Kidney (tissue), 14 donors: Measurements from ENCODE around the gene CCDC12. TPM values are rescaled to one million over a fixed set of nuclear protein-coding genes. Genes with fewer than 3 reads are reported as not detected.
A peak's percentile ranks its signal among the peaks of the same experiment; 100 is the strongest.

Experiments used
- DNase-seq, 5 donors: peaks; one replicate each; pipeline ENCODE4 v3.0.0-alpha.2; 2013 to 2020
- FAIRE-seq: peaks from 2 replicates; lab custom pipeline; 2012; peaks lifted over from hg19 to GRCh38; lab: Jason Lieb, UNC
- H3K27ac ChIP-seq, 2 donors: one replicate each; pipeline ENCODE4 v1.7.0; 2013; ENCODE audit warnings: low read depth in 2 of 2, low read length in 2 of 2, inconsistent platforms in 1 of 2
- H3K27me3 ChIP-seq: one replicate; pipeline ENCODE4 v1.7.1; 2013; ENCODE audit warnings: low read length, inconsistent platforms; ENCODE audit not compliant: control insufficient read depth, insufficient read depth
- H3K36me3 ChIP-seq, 3 donors: one replicate each; pipeline versions ENCODE4 v1.7.0 to v1.7.1; 2013; ENCODE audit warnings: low read length in 3 of 3, control low read depth in 1 of 3, inconsistent platforms in 1 of 3; ENCODE audit not compliant: insufficient read depth in 3 of 3, control insufficient read depth in 2 of 3
- H3K4me1 ChIP-seq, 3 donors: one replicate each; pipeline versions ENCODE4 v1.7.0 to v1.7.1; 2013; ENCODE audit warnings: low read length in 3 of 3, inconsistent platforms in 1 of 3, low read depth in 1 of 3; ENCODE audit not compliant: control insufficient read depth in 2 of 3, insufficient read depth in 2 of 3
- H3K4me3 ChIP-seq, 3 donors: one replicate each; pipeline versions ENCODE4 v1.7.0 to v1.8.1; 2013; ENCODE audit warnings: low read length in 3 of 3, control low read depth in 1 of 3, inconsistent platforms in 1 of 3
- H3K9ac ChIP-seq, 3 donors: one replicate each; pipeline versions ENCODE4 v1.7.0 to v1.7.1; 2013; ENCODE audit warnings: low read length in 3 of 3, control low read depth in 1 of 3, inconsistent platforms in 1 of 3
- H3K9me3 ChIP-seq, 3 donors: one replicate each; pipeline versions ENCODE4 v1.7.0 to v1.7.1; 2013; ENCODE audit warnings: low read length in 3 of 3, control low read depth in 1 of 3, inconsistent platforms in 1 of 3; ENCODE audit not compliant: control insufficient read depth in 2 of 3, insufficient read depth in 1 of 3
- CTCF ChIP-seq: IDR thresholded peaks from 3 replicates; pipeline ENCODE4 v1.5.1; 2012; ENCODE audit warnings: mild to moderate bottlenecking, moderate library complexity, borderline replicate concordance; ENCODE audit not compliant: insufficient read depth; ENCODE audit errors: extremely low read depth
- intact Hi-C: fragments of 100-400 bp; cut with DNase I; formaldehyde crosslinking; loops from one replicate; pipeline ENCODE4 v1.11.1; 2022
- polyA plus RNA-seq: library from polyadenylated mRNA; stranded (reverse); fragments of 350-450 nt; fragmentation: Illumina TruSeq; extraction: RNeasy Lipid Tissue Mini Kit (QIAGEN cat#74804); gene quantifications from one replicate; pipeline ENCODE4 v1.2.3, GENCODE V29; 2014; ENCODE audit warnings: low read depth, low replicate concordance; ENCODE audit not compliant: insufficient read depth
- total RNA-seq: library from RNA; stranded (reverse); fragmentation: NEBNext Ultra II Directional; extraction: Animal tissue kit (Norgen Biotek cat#: 25700); gene quantifications from one replicate; pipeline ENCODE4 v1.2.1, GENCODE V29; 2021
- donor health status: control.
- donor health status: control.
- donor health status: control.
- donor health status: control.
- donor health status: control.
- donor health status: DM: yes; HTN: yes; CAD: no.
- donor health status: Normal renal cell carcinoma (clear cell type).

CCDC12 gene
- total and polyA plus RNA-seq, 2 donors from 2014 or later: 59.7 to 85.6 TPM

- peak in 1 of 5 donors; percentile 15 for DNase-seq
- FAIRE-seq: no peak
- peaks cover 0 to 2% (median 0%) of the 10 kb centered on the region in 3 donors for H3K36me3 ChIP-seq
- peak overlapping the region; percentile 88 to 91 for H3K27ac ChIP-seq
- H3K9ac ChIP-seq: peak overlapping the region in 2 of 3 donors; percentile 43 to 59
- H3K4me3 ChIP-seq: peak overlapping the region in 2 of 3 donors; percentile 19 to 42
- intact Hi-C loops: no loop called here
- no peak for TF ChIP-seq CTCF
- no peaks in the 10 kb centered on the region for H3K9me3 ChIP-seq
- peaks cover 0 to 45% (median 43%) of the 10 kb centered on the region in 3 donors for H3K4me1 ChIP-seq
- no peaks in the 10 kb centered on the region for H3K27me3 ChIP-seq
Measured at GRCh38 chr3:46960835-46961234, 15.7 kb downstream of the CCDC12 start.

- H3K27me3 ChIP-seq: no peaks in the 10 kb centered on the region
- peak overlapping the region in 2 of 3 donors; percentile 63 to 79 for H3K9ac ChIP-seq
- no peak for FAIRE-seq
- H3K36me3 ChIP-seq: no peaks in the 10 kb centered on the region
- peak overlapping the region in 1 of 3 donors; percentile 42 for H3K4me3 ChIP-seq
- H3K4me1 ChIP-seq: peaks cover 0 to 45% (median 40%) of the 10 kb centered on the region in 3 donors
- intact Hi-C loops: no loop called here
- H3K9me3 ChIP-seq: no peaks in the 10 kb centered on the region
- peak in 2 of 5 donors; percentile 61 to 63 for DNase-seq
- no peak for TF ChIP-seq CTCF
- peak overlapping the region; percentile 88 to 91 for H3K27ac ChIP-seq
Measured at GRCh38 chr3:46960081-46960701, 16.4 kb downstream of the CCDC12 start.

GRCh38 chr3:46959161-46959511 lies 17.4 kb downstream of the CCDC12 start:
- intact Hi-C loops: no loop called here
- peaks cover 0 to 49% (median 41%) of the 10 kb centered on the region in 3 donors for H3K4me1 ChIP-seq
- H3K36me3 ChIP-seq: no peaks in the 10 kb centered on the region
- H3K27me3 ChIP-seq: no peaks in the 10 kb centered on the region
- DNase-seq (no peak), FAIRE-seq (no peak)
- H3K27ac ChIP-seq: peak overlapping the region; percentile 88 to 91
- H3K9me3 ChIP-seq: no peaks in the 10 kb centered on the region
- TF ChIP-seq CTCF: no peak
- H3K9ac ChIP-seq: peak overlapping the region in 1 of 3 donors; percentile 79
- H3K4me3 ChIP-seq: no peak overlapping the region
